Limb (tissue), 2 donors: Measurements from ENCODE around the gene RNF157.
"Not testable (repeated sequence)": the region's sequence is repeated elsewhere in the genome, so short reads cannot be mapped to it uniquely, and the experiment has no call there.

Experiments used
- DNase-seq, 2 donors: peaks; one replicate each; pipeline ENCODE4 v3.0.0-alpha.2; 2016; ENCODE audit errors: extremely low spot score in 2 of 2

The RNF157 gene

DNA sequence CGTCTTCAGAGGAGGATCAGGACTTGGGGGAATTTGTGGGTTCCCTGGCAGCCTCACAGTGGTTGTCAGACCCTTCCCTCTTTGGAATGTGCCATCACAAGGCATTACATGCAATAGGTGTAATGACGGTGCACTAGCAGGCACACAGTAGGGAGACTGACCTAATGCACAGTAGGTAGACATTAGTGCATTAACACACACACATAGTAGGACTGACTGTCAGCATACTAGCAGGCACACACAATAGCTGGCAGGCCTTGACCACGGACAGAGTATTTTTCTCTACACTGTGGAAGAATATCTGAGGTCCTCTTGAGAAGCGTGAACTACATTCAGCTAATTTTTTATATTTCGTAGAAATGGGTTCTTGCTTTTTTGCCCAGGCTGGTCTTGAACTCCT lies 14.0 kb upstream of the RNF157 start:
- DNase-seq: no peak

DNA sequence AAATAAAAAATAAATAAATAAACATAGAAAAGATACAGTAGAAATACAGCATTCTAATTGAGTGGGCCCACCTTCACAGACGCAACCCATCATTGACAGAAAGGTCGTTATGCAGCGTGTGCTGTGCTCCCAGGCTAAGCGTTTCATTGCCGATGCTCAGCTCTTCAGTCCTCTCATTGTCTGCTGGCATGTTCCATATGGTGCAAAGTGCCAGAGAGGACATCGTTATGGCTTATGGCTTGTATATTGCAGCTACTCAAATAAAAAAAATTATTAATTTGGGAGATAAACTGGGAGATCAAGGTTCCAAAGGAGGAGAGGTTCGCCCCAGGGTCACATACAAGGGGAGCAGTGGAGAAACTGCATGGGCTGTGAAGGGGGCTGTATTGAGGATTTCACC lies 13.5 kb upstream of the RNF157 start:
- no peak for DNase-seq

DNA sequence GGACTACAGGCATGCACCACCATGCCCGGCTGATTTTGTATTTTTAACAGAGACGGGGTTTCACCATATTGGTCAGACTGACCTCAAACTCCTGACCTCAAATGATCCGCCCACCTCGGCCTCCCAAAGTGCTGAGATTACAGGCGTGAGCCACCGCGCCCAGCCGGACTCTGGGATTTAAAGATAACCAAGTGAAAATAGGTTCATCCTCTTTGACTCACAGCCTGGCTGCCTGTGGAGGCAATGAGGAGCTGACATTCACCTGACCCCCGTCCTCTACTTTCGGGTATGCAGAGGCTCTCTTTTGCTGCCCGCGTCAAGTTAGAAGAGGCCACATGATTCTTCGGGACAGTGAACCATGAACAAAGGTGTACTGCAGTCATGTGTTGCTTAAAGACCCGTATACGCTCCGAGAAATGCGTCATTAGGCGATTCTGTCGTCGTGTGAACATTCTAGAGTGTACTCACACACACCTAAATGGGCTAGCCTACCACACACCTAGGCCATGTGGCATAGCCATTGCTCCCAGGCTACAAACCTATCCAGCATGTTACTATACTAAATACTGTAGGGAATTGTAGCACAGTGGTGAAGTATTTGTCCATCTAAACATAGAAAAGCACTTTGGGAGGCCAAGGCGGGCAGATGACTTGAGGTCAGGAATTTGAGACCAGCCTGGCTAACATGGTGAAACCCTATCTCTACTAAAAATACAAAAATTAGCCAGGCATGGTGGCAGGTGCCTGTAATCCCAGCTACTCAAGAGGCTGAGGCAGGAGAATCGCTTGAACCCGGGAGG lies 12.9 kb upstream of the RNF157 start:
- not testable (repeated sequence) for DNase-seq

DNA sequence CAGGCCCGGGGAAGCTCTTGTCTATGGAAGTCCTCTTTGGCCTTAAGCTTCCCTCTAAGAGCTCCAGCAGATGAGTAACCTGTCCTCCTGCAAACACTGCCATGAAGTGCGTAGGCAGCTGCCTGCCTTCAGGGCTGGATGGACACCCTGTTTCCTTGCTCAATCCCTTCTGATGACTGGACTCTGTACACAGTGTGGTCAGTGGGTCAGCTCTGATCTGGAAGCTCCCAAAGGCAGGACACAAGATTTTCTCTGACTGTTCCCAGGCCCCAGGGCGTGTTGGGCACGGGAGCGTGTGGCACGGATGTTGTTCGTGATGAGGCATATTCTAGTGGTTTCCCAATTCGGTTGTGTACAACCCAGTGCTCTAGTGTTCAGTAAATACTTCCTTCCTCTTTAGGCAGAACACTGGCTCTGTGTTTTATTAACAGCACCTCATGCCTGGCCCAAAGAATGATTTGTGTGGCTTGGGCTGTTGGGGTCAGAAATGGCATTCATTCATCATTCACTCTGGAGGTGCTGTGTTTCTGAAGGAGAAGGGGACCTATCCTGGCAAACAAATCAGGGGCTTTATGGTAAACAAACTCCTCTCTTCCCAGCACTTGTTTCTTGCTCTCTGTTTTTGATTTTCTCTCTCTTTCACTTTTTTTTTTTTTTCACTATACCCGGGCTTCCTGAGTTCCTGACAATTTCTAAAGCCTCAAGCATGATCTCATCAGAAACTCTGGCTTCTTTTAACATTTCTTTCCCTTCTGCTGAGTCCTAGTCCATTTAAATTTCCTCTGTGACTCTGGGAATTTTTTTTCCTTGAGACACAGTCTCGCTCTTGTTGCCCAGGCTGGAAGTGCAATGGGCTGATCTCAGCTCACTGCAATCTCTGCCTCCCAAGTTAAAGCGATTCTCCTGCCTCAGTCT lies 12.0 kb upstream of the RNF157 start:
- DNase-seq: no peak

DNA sequence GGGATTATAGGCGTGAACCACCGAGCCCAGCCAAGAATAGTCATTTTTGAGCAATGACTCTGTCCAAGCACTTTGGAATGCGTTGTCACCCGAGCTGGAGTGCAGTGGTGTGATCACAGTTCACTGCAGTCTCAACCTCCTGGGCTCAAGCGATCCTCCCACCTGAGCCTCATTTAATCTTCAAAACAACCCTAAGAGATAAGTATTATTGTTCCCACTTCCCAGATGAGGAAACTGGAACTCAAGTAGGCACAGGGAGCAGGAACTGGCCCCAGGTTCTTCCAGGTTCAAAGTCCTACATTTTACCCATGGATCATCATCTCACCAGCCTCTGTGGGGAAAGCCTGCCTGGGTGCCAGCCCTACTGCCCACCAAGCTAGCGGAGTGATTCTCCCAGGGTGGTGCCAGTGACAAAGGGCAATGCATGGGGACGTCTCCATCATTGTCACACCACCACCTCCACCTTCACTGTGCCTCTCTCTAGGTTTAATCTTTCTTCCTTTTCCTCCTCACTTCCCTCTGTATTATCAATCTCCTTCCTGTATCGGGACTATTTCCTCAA lies 11.3 kb upstream of the RNF157 start:
- DNase-seq: no peak

DNA sequence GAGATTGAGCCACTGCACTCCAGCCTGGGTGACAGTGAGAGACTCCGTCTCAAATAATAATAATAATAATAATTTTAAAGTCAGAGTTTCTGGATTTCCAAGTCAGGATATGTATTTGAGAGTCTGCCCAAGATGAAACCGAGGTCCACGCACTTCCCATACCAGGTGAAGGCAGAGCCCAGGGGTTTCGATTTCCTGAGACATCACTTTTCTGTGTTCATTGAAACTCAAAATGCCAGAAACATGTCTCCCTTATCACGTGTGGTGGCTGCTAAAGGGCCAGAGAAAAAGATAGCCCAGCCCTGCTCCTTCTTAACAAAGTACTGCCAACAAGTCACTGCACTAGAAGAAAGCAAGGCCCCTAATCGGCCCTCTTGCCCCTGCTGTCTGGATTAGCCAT lies 9.8 kb upstream of the RNF157 start:
- DNase-seq: no peak

DNA sequence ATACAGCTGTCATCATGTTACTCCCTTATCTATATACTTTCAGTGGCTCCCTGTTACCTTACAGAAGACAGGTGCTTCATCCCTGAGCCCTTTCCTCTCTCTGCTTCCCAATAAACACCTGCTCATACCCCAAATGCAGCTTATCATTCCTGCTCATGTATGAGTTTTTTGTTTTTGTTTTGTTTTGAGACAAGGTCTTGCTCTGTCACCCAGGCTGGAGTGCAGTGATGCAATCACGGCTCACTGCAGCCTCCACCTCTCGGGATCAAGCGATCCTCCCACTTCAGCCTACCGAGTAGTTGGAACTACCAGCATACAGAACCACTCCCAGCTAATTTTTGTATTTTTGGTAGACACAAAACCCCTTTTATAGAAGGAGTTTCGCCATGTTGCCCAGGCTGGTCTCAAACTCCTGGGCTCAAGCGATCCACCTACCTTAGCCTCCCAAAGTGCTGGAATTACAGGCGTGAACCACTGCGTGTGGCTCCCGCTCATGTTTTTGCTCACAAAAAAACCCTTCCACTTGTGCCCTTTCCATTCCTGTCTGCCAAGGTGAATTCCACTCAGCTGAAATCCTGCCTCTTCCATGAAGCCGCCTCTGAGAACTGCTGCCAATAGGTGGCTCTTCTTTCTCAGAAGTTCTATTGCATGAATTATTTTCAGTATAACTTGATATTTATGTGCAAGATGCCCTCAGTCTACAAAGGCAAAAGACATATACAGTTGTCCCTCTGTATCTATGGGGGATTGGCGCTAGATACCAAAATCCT lies 7.9 kb upstream of the RNF157 start:
- DNase-seq: no peak

DNA sequence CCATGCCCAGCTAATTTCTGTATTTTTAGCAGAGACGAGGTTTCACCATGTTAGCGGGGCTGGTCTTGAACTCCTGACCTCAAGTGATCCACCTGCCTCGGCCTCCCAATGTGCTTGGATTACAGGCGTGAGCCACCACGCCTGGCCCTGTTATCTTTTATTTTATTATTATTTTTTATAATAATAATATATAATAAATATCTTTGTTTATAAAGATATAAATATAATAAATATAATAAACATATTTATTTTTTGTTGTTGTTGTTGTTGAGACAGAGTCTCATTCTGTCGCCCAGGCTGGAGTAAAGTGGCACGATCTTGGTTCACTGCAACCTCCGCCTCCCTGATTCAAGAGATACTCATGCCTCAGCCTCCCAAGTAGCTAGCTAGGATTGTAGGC lies 7.0 kb upstream of the RNF157 start:
- no peak for DNase-seq

DNA sequence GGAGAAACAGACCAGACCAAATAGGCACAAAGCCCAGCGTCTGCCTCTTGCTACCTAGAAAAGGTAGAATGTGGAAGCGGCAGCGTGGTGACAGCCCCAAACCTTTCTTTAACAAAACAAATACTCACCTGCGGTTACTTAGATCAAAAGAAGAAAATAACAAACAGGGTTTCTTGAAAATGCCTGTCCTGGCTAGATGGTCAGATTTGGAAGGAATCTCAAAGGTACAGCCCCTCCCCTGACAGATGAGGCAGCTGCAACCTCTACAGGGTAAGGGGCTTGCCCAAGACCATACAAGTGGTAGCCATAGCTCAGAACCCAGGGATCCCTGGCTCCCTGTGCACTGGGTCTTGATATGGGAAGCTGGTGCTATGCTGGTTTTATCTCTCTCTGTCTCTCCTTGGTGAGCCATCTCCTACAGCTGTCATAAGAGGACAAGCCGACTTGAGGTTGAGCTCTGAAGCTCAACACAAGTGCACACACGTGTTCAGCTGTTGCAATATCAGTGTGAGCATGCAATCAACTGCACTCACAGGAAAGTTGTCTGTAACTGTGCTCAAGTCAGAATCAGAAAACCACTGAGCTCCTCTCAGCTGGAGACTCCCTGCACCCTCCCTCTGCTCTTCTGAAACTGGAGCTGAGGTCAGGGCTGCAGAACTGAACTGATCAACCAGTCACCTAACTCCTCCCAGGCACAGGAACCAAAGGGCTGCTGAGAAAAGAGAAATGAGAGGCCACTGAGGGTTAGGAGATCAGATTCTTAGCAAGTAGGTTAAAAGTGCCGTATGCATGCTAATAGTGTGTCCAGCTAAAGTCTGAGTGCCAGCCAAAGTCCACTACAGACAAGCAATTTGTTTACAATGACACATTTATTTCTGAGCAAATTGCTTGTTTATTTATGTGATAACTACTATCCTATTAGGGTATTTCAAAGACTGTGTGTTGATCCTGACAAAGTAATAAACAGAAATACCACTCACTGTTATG lies 6.1 kb upstream of the RNF157 start:
- no peak for DNase-seq

DNA sequence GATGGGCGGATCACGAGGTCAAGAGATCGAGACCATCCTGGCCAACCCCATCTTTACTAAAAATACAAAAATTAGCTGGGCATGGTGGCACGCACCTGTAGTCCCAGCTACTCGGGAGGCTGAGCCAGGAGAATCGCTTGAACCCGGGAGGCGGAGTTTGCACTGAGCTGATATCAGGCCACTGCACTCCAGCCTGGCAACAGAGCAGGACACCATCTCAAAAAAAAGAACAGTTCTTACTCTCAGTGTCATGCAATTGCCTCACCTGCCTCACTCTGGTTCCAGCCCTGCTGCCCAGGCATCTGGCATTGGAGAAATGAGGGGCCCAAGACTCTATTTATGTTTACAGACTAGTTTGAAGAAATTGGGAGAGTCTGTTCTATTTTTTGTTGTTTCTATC lies 4.4 kb upstream of the RNF157 start:
- DNase-seq: not testable (repeated sequence)

DNA sequence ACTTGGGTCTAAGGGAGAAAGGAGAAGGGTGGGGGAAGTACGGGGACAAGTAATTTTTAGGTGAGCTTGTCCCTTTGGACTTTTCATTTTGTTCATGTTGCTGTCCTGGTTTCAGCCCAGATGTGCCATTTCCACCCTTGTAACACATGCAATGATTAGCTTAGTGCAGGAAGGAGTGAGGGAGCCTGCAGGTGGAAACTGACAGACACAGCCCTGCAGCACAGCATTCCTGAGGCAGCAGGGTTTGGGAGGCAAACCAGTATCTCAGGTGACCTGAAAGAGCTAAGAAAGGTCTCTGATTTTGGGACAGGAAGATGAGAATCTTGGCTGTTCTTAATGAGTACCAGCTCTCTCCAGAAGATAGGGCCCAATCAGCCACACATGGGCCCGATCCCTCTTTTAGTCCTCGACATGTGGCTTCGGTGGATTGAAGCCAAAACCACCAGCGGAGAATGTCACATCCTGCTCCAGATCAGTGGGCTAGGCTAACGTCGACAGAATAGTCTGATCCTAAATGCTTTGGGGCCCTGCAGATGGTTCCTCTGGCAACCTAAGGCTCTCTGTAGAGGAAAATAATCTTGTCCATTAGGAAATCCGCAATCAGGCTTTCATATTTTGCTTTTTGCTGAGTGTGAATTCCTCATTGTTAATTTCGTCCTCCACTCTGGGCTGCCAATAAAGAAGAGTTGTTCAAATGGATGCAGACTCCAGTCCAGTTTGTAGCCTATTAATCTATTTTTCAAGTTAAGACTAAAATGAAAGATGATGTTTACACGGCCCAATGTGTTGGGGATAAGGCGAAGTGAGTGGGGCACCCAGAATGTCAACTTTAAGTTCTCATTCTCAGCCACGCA lies 3.8 kb upstream of the RNF157 start:
- DNase-seq: no peak

DNA sequence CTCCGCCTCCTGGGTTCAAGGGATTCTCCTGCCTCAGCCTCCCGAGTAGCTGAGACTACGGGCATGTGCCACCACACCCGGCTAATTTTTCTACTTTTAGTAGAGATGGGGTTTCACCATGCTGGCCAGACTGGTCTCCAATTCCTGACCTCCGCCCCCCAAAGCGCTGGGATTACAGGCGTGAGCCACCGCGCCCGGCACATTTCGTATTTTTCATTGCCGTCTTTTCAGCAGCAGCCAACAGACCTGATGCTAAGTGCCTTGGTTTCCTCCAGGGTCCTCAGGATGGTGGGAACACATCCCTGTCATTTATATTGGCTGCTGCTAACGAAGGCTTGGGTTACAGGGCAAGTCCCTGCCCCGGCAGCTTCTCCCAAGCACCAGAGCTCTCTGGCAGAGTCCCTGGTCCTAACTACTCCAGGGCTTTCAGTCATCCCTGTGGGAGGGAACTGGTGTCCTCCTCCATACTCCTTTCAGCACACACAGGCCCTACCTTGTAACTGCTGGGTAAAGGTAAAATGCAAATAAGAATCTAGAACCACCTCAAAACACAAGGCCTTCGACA lies 1.5 kb upstream of the RNF157 start:
- DNase-seq: no peak

DNA sequence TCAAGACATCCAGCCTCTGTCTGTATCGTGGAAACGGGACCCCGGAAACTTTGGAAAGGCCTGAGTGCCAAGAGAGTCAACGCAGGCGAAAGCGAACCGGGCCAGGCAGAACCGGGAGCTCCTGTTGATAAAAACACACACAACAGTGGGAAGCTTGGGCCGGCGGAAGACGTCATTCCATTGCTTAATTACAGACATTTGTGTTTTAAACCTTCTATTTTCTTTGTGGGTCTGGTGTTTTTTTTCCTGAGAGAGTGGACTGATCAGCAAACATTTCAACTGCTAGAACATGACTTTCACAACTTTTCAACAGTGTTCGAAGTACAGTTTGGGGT lies 878 bp upstream of the RNF157 start:
- no peak for DNase-seq

DNA sequence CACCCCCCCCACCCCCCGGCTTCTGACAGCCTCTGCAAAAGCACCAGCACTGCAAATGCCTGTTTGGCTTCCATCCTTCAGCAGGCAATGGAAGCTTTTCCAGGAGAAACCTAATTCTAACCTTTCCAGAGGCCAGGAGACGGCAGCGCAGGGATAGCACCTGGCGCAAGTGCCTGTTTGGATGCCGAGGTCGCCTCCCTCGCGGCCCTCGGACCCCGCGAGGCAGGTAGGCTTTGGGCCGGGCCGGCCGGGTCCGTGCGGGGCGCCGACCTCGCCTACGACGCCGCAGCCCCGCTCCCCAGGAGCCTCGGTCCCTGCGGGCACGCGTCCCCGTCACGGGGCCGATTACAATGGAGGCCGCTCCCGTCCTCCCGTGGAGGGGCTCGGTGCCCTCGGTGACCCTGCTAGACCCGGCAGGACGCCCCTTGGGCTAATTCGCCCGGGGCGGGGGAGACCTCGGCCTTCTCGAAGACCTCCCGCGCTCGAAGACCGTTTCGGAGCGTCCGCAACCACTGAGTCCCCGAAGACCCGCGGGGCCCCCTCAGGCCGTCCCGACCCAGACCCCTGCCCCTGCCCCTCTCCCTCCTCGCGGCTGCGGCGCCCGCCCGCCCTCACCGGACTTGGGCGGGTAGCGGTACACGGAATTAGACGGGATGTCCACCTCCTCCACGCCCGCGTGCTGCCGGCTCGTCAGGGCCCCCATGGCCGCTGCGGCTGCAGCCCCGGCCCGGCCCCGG lies 587 bp downstream of the RNF157 start:
- DNase-seq: peak in 1 of 2 donors; percentile 48

DNA sequence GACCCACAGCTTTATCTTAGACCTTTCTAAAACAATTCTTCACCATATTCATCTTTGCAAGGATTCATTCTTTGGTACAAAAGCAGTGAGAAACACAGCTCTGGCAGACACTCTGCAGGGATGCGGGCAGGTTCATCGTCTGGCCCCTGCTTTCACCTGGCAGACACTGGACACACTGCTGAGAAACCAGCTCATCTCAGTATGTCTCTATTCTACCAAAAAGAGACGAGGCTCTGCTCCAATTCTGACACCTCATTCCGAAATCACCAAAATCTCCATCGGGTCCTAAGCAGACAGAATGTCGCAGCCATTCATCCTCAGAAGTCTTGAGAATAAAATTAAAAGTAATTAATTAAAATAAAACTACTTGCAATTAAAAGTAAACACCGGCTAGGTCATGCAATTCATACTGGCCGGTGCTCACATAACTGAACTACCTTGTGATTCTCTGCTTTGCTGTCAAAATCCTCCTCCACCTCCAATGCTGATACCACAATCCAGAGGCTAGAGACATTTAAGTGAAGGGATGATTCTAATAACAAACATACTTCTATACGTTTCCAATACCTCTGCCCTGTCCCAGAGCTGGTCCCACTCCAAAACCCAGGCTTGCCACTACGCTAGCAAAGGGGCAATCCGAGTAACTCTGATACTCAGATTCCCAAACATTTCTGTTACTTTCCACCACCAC lies 1.3 kb downstream of the RNF157 start:
- no peak for DNase-seq

DNA sequence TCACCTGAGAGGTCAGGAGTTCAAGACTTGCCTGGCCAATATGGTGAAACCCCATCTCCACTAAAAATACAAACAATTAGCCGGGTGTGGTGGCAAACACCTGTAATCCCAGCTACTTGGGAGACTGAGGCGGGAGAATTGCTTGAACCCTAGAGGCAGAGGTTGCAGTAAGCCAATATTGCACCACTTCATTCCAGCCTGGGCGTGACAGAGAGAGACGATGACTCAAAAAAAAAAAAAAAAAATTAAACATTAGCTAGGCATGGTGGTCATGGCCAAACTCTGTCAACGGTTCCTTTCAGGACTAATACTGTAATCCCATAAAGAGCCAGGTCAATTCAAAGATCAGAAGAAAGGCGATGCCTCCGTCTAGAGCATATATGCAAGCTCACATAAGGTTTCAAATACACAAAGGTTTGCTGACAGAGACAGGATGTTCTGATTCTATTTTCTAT lies 2.4 kb downstream of the RNF157 start:
- no peak for DNase-seq

DNA sequence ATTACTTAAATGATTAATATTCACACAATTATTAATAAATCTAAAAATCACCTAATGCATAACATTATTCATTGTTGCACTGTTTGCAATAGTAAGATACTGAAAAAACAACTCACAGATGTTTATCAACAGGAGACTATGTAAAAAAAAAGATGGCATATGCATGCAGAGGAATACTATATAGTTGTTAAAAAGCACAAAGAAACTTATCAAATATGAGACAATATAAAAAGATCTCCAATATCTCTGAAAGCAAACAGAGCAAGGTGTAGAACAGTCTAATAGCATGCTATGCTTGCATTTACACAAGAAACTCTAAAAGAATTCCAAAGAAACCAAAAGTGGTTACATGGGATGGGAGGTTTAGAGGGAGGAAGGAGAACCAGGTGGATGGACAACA lies 3.7 kb downstream of the RNF157 start:
- no peak for DNase-seq

DNA sequence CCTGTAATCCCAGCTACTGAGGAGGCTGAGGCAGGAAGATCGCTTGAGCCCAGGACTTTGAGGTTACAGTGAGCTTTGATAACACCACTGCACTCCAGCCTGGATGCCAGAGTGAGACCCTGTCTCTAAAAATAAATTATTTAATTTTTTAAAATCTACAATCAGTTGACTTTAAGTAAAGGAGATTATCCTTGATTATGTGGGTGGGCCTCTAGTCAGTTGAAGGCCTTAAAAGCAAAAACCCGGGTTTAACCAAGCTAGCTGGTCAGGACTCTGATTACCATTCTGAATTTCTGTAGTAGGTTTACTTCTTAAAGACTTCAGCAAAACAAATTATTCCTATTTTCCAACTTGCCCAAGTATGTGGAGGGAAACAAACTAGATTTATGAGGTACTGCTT lies 4.4 kb downstream of the RNF157 start:
- DNase-seq: no peak
